NCI-H2029 treated with DMSO at 0.1 percent for 48 hours (cell line): ENCODE measurements around the gene CADPS2.
"Not testable (repeated sequence)": the region's sequence is repeated elsewhere in the genome, so short reads cannot be mapped to it uniquely, and the experiment has no call there.

ENCODE experiments used
- DNase-seq: peaks from one replicate; lab custom pipeline; 2025; lab: John Stamatoyannopoulos, UW

The CADPS2 gene

GRCh38 chr7:122849957-122850328 is 36.3 kb downstream of the CADPS2 start:
- no peak for DNase-seq

GRCh38 chr7:122849322-122849956 is 36.8 kb downstream of the CADPS2 start:
- no peak for DNase-seq

GRCh38 chr7:122847871-122848473 is 38.3 kb downstream of the CADPS2 start:
- no peak for DNase-seq

- DNase-seq: no peak
Observed at GRCh38 chr7:122846591-122846990, 39.7 kb downstream of the CADPS2 start.

GRCh38 chr7:122845286-122845685 is 41.0 kb downstream of the CADPS2 start:
- no peak for DNase-seq

- DNase-seq: no peak
Observed at GRCh38 chr7:122844191-122844988, 41.9 kb downstream of the CADPS2 start.

GRCh38 chr7:122842971-122843370 is 43.3 kb downstream of the CADPS2 start:
- DNase-seq: no peak

GRCh38 chr7:122836286-122836685 is 50.0 kb downstream of the CADPS2 start:
- not testable (repeated sequence) for DNase-seq

- DNase-seq: not testable (repeated sequence)
Observed at GRCh38 chr7:122834571-122834942, 51.7 kb downstream of the CADPS2 start.

- no peak for DNase-seq
Observed at GRCh38 chr7:122833888-122834570, 52.2 kb downstream of the CADPS2 start.

- DNase-seq: no peak
Observed at GRCh38 chr7:122831436-122831835, 54.8 kb downstream of the CADPS2 start.

- DNase-seq: no peak
Observed at GRCh38 chr7:122829962-122830361, 56.3 kb downstream of the CADPS2 start.

GRCh38 chr7:122827763-122828162 is 58.5 kb downstream of the CADPS2 start:
- no peak for DNase-seq

- no peak for DNase-seq
Observed at GRCh38 chr7:122813845-122814244, 72.4 kb downstream of the CADPS2 start.

- DNase-seq: no peak
Observed at GRCh38 chr7:122803851-122804250, 82.4 kb downstream of the CADPS2 start.

- DNase-seq: no peak
Observed at GRCh38 chr7:122803323-122803722, 82.9 kb downstream of the CADPS2 start.

GRCh38 chr7:122802301-122802751 is 83.9 kb downstream of the CADPS2 start:
- no peak for DNase-seq

- DNase-seq: no peak
Observed at GRCh38 chr7:122791959-122792545, 94.2 kb downstream of the CADPS2 start.

GRCh38 chr7:122790591-122790990 is 95.7 kb downstream of the CADPS2 start:
- peak; percentile 49 for DNase-seq

- DNase-seq: peak; percentile 19
Observed at GRCh38 chr7:122790132-122790531, 96.1 kb downstream of the CADPS2 start.

- DNase-seq: no peak
Observed at GRCh38 chr7:122789156-122789555, 97.1 kb downstream of the CADPS2 start.

- DNase-seq: peak; percentile 12
Observed at GRCh38 chr7:122770686-122771335, 115.4 kb downstream of the CADPS2 start.
